SK-N-SH (cell line): ENCODE results near the gene STAB1. TPM values are rescaled to one million over a fixed set of nuclear protein-coding genes. Genes with fewer than 3 reads are reported as not detected.

Experiments used
- CTCF ChIA-PET: fragments of 300-600, 350-600 bp; formaldehyde crosslinking; extraction: SDS; loops from one replicate; lab custom pipeline; 2021; lab: Yijun Ruan, JAX
- POLR2A ChIA-PET: fragments of 350-600 bp; sonication (Branson Sonifier 250); formaldehyde crosslinking; extraction: SDS; loops from one replicate; lab custom pipeline; 2020; ENCODE audit warnings: antibody characterized with exemption, inconsistent platforms; lab: Yijun Ruan, JAX
- DNase-seq: peaks from one replicate; pipeline ENCODE4 v3.0.0; 2012
- H2AFZ ChIP-seq: fragments of 200-600 bp; sonication (generic); 2 replicates; pipeline ENCODE4 v1.8.1; 2016; ENCODE audit warnings: antibody characterized with exemption, mild to moderate bottlenecking, low read depth
- H3F3A ChIP-seq: fragments of 200-600 bp; sonication (generic); replicated peaks from 2 replicates; pipeline ENCODE3; 2016; ENCODE audit warnings: antibody characterized with exemption, mild to moderate bottlenecking; ENCODE audit not compliant: insufficient read depth
- H3K27ac ChIP-seq, 2 experiments: fragments of 200-500 bp in 1 of 2; fragments of 200-600 bp in 1 of 2; sonication (Bioruptor generic) in 1 of 2; sonication (generic), shearing (Covaris generic) in 1 of 2; 2 replicates each; pipeline versions ENCODE4 v1.5.1 to v1.6.1; 2014 to 2016; ENCODE audit warnings: low read depth in 2 of 2, inconsistent platforms in 1 of 2, low read length in 1 of 2, mild to moderate bottlenecking in 1 of 2, mixed read lengths in 1 of 2
- H3K27me3 ChIP-seq: fragments of 200-600 bp; sonication (generic), shearing (Covaris generic); 2 replicates; pipeline ENCODE4 v1.6.1; 2016; ENCODE audit warnings: mixed run types; ENCODE audit not compliant: insufficient read depth
- H3K36me3 ChIP-seq, 2 experiments: fragments of 200-500 bp in 1 of 2; fragments of 200-600 bp in 1 of 2; sonication (Bioruptor generic) in 1 of 2; sonication (generic) in 1 of 2; replicated peaks in 1 of 2; 2 replicates each; pipeline versions ENCODE3 to v1.5.1; 2014 to 2016; ENCODE audit warnings: low read length in 1 of 2, mild to moderate bottlenecking in 1 of 2; ENCODE audit not compliant: insufficient read depth in 2 of 2, control insufficient read depth in 1 of 2
- H3K4me1 ChIP-seq, 2 experiments: fragments of 200-500 bp in 1 of 2; fragments of 200-600 bp in 1 of 2; sonication (Bioruptor generic) in 1 of 2; sonication (generic), shearing (Covaris generic) in 1 of 2; 2 replicates each; pipeline versions ENCODE4 v1.5.1 to v1.6.1; 2014 to 2016; ENCODE audit warnings: low read depth in 1 of 2, low read length in 1 of 2, mixed run types in 1 of 2; ENCODE audit not compliant: insufficient read depth in 2 of 2, control insufficient read depth in 1 of 2
- H3K4me2 ChIP-seq: fragments of 200-600 bp; sonication (generic), shearing (Covaris generic); 2 replicates; pipeline ENCODE4 v1.6.1; 2017; ENCODE audit warnings: mixed run types
- H3K4me3 ChIP-seq, 2 experiments: fragments of 200-500 bp in 1 of 2; fragments of 200-600 bp in 1 of 2; sonication (Bioruptor generic) in 1 of 2; sonication (generic), shearing (Covaris generic) in 1 of 2; 2 replicates each; pipeline versions ENCODE4 v1.5.1 to v1.8.1; 2014 to 2016; ENCODE audit warnings: low read depth in 2 of 2, inconsistent platforms in 1 of 2, low read length in 1 of 2, mild to moderate bottlenecking in 1 of 2, mixed read lengths in 1 of 2, moderate library complexity in 1 of 2
- H3K79me2 ChIP-seq: fragments of 200-600 bp; sonication (generic); 2 replicates; pipeline ENCODE4 v1.8.1; 2017; ENCODE audit warnings: mild to moderate bottlenecking; ENCODE audit not compliant: insufficient read depth
- H3K9ac ChIP-seq: fragments of 200-600 bp; sonication (generic); 2 replicates; pipeline ENCODE4 v1.6.1; 2017; ENCODE audit warnings: mixed run types
- H3K9me2 ChIP-seq: fragments of 200-600 bp; sonication (generic); 2 replicates; pipeline ENCODE4 v1.6.1; 2017; ENCODE audit warnings: mixed run types
- H3K9me3 ChIP-seq: fragments of 200-600 bp; sonication (generic); 2 replicates; pipeline ENCODE4 v1.6.1; 2017; ENCODE audit warnings: mixed run types, mild to moderate bottlenecking, moderate library complexity
- H4K20me1 ChIP-seq: fragments of 200-600 bp; sonication (generic); 2 replicates; pipeline ENCODE4 v1.6.1; 2017; ENCODE audit warnings: mild to moderate bottlenecking, mixed run types; ENCODE audit not compliant: insufficient read depth
- EP300 ChIP-seq, 2 experiments: IDR thresholded peaks; 2 replicates each; pipeline versions ENCODE4 v1.4.0 to v1.6.1; 2012; ENCODE audit warnings: borderline replicate concordance in 1 of 2, low read depth in 1 of 2, low read length in 1 of 2
- FOSL2 ChIP-seq: IDR thresholded peaks from 2 replicates; pipeline ENCODE4 v1.4.0; 2012; ENCODE audit warnings: low read depth, mild to moderate bottlenecking, moderate library complexity, borderline replicate concordance
- FOXJ3 ChIP-seq: sonication (generic); formaldehyde crosslinking; IDR thresholded peaks from 2 replicates; pipeline ENCODE4 v1.5.1; 2020; ENCODE audit warnings: mild to moderate bottlenecking, missing genetic modification reagents
- FOXM1 ChIP-seq: IDR thresholded peaks from 2 replicates; pipeline ENCODE4 v1.4.0; 2012; ENCODE audit warnings: low read depth, mild to moderate bottlenecking
- GATA2 ChIP-seq: sonication (generic); formaldehyde crosslinking; IDR thresholded peaks from 2 replicates; pipeline ENCODE4 v1.5.0; 2020; ENCODE audit warnings: mild to moderate bottlenecking, missing genetic modification reagents
- NFIC ChIP-seq: IDR thresholded peaks from 2 replicates; pipeline ENCODE4 v1.4.0; 2012; ENCODE audit warnings: borderline replicate concordance
- NRF1 ChIP-seq: IDR thresholded peaks from 2 replicates; pipeline ENCODE4 v1.6.1; 2012; ENCODE audit warnings: low read depth, mild to moderate bottlenecking, low read length
- POLR2AphosphoS5 ChIP-seq: IDR thresholded peaks from 2 replicates; pipeline ENCODE4 v1.6.1; 2012; ENCODE audit warnings: low read depth, low read length
- RAD21 ChIP-seq: IDR thresholded peaks from 2 replicates; pipeline ENCODE4 v1.6.1; 2012; ENCODE audit warnings: mild to moderate bottlenecking, low read length
- RCOR1 ChIP-seq: fragments of 150-350 bp; IDR thresholded peaks from 2 replicates; pipeline ENCODE4 v1.6.1; 2017; ENCODE audit warnings: antibody characterized with exemption, low read length
- RFX5 ChIP-seq: IDR thresholded peaks from 2 replicates; pipeline ENCODE4 v1.6.1; 2012; ENCODE audit warnings: mild to moderate bottlenecking, improper control_type of control experiment, low read length
- SMC3 ChIP-seq: IDR thresholded peaks from 2 replicates; pipeline ENCODE4 v1.6.1; 2012; ENCODE audit warnings: low read depth, low read length, improper control_type of control experiment
- TAF1 ChIP-seq: IDR thresholded peaks from 2 replicates; pipeline ENCODE4 v1.6.1; 2012; ENCODE audit warnings: low read depth, mild to moderate bottlenecking, low read length, moderate library complexity, borderline replicate concordance
- TEAD4 ChIP-seq: IDR thresholded peaks from 2 replicates; pipeline ENCODE4 v1.4.0; 2012; ENCODE audit warnings: mild to moderate bottlenecking, borderline replicate concordance; ENCODE audit not compliant: insufficient read depth
- USF1 ChIP-seq: IDR thresholded peaks from 2 replicates; pipeline ENCODE4 v1.4.0; 2012; ENCODE audit warnings: low read depth, borderline replicate concordance
- USF2 ChIP-seq: fragments of 150-350 bp; IDR thresholded peaks from 2 replicates; pipeline ENCODE4 v1.6.1; 2017; ENCODE audit warnings: antibody characterized with exemption, low read length, low read depth, borderline replicate concordance
- YY1 ChIP-seq: IDR thresholded peaks from 2 replicates; pipeline ENCODE4 v1.4.0; 2012; ENCODE audit warnings: low read depth, mild to moderate bottlenecking
- WGBS: methylation state at CpG from one replicate; pipeline ENCODE4 v1.1.6; 2017; ENCODE audit warnings: low lambda C conversion rate; 5-methylcytosine and 5-hydroxymethylcytosine counted together
- polyA plus RNA-seq, 3 experiments: library from polyadenylated mRNA; depleted of rRNA; stranded (reverse); fragments of >200 nt; gene quantifications; 2 replicates each; pipeline ENCODE4 v1.2.3, GENCODE V29; 2012

STAB1 gene
- polyA plus RNA-seq, 1 of the 3 experiments (the other 2 are of a cell fraction): 0.05 TPM

GRCh38 chr3:52517796-52518722 is 22.9 kb downstream of the STAB1 start:
- CTCF ChIA-PET: interaction anchor here (0.8 to 1.6 kb wide), 5 partner anchors 14 to 71 kb away, joined by 3 to 4 read pairs (median 3); no protein-coding TSS in a partner anchor
- Histone ChIP-seq H3K4me3 (no peak overlapping the region), H3K27ac (no peak overlapping the region), H3K36me3 (no peaks in the 10 kb centered on the region), H3K27me3 (no peaks in the 10 kb centered on the region), H3K9me2 (no peaks in the 10 kb centered on the region), H2AFZ (no peak overlapping the region), H3K4me1 (peaks cover 0 to 10% of the 10 kb centered on the region in 2 experiments; a peak in 1 of 4 replicates), H4K20me1 (no peaks in the 10 kb centered on the region), H3K79me2 (no peaks in the 10 kb centered on the region), H3F3A (no peaks in the 10 kb centered on the region), H3K4me2 (no peak overlapping the region), H3K9me3 (no peaks in the 10 kb centered on the region), H3K9ac (no peak overlapping the region)
- WGBS: 89% methylated on average over 16 of the region's 25 CpGs
- POLR2A ChIA-PET: interaction anchor here (0.8 kb wide), 1 partner anchor 9 kb away, joined by 3 read pairs; no protein-coding TSS in a partner anchor
- DNase-seq: no peak
- TF ChIP-seq USF1 (no peak), USF2 (no peak), FOXM1 (no peak), NRF1 (no peak), POLR2AphosphoS5 (no peak), FOXJ3 (no peak), FOSL2 (no peak), GATA2 (CRISPR knock-in tag) (no peak), TEAD4 (no peak), RAD21 (no peak)

- H3K36me3 ChIP-seq: peaks cover 0 to 5% of the 10 kb centered on the region in 2 experiments
- CTCF ChIA-PET: interaction anchor here (0.5 to 1.4 kb wide), 3 partner anchors 60 to 107 kb away, joined by 3 to 4 read pairs (median 3); no protein-coding TSS in a partner anchor
- WGBS: 71% methylated on average over 20 of the region's 50 CpGs
- no peak overlapping the region for H3K4me3 ChIP-seq
- H4K20me1 ChIP-seq: no peaks in the 10 kb centered on the region
- H3K79me2 ChIP-seq: no peaks in the 10 kb centered on the region
- no peaks in the 10 kb centered on the region for H3K9me2 ChIP-seq
- no peaks in the 10 kb centered on the region for H3F3A ChIP-seq
- no peak overlapping the region for H3K4me2 ChIP-seq
- no peaks in the 10 kb centered on the region for H3K27me3 ChIP-seq
- DNase-seq: peak; percentile 77
- peaks cover 0 to 10% of the 10 kb centered on the region in 2 experiments; a peak in 1 of 4 replicates for H3K4me1 ChIP-seq
- POLR2A ChIA-PET: interaction anchor here (0.8 kb wide), 1 partner anchor 8 kb away, joined by 3 read pairs; no protein-coding TSS in a partner anchor
- TF ChIP-seq GATA2 (CRISPR knock-in tag) (no peak), SMC3 (no peak), TAF1 (no peak), RAD21 (no peak), RFX5 (no peak), YY1 (no peak), EP300 (IDR thresholded peaks at IDR 0.05; ENCODE audit: borderline replicate concordance in 1 of 2, low read depth in 1 of 2, low read length in 1 of 2) (no peak), RCOR1 (no peak), NFIC (no peak)
- H3K9ac ChIP-seq: no peak overlapping the region
- no peak overlapping the region for H3K27ac ChIP-seq
- H3K9me3 ChIP-seq: no peaks in the 10 kb centered on the region
- H2AFZ ChIP-seq: no peak overlapping the region
Measured at GRCh38 chr3:52518723-52519444, 23.7 kb downstream of the STAB1 start.
